MCF 10A (cell line): ENCODE measurements around the gene AXL. TPM values are rescaled to one million over a fixed set of nuclear protein-coding genes. Genes with fewer than 3 reads are reported as not detected.

Source experiments
- Bru-seq: library from RNA; stranded (reverse); fragments of 400-500 nt; gene quantifications from one replicate; lab custom pipeline; 2021; lab: Mats Ljungman, UMichigan
- BruChase-seq, 2 experiments: library from RNA; stranded (reverse); fragments of 400-500 nt; gene quantifications; one replicate each; lab custom pipeline; 2021; lab: Mats Ljungman, UMichigan
- BruUV-seq: library from RNA; stranded (reverse); fragments of 400-500 nt; replicated peaks from 2 replicates; lab custom pipeline; 2021; lab: Mats Ljungman, UMichigan
- CTCF ChIA-PET: fragments of 300-600 bp; sonication (Branson Sonifier 250); formaldehyde crosslinking; extraction: SDS; loops from one replicate; lab custom pipeline; 2021; ENCODE audit warnings: antibody characterized with exemption, inconsistent platforms; lab: Yijun Ruan, JAX
- POLR2A ChIA-PET: fragments of 300-600, 350-650 bp; sonication (Branson Sonifier 250); formaldehyde crosslinking; extraction: SDS; loops from one replicate; lab custom pipeline; 2020; ENCODE audit warnings: antibody characterized with exemption, inconsistent platforms; lab: Yijun Ruan, JAX
- DNase-seq: peaks from one replicate; pipeline ENCODE4 v3.0.0-alpha.2; 2018; ENCODE audit not compliant: unreplicated experiment
- H3K27ac Mint-ChIP-seq: one replicate; pipeline ENCODE4 v1.8.0; 2022; ENCODE audit warnings: mild to moderate bottlenecking, low read depth, mixed read lengths; ENCODE audit not compliant: unreplicated experiment
- H3K27me3 Mint-ChIP-seq: one replicate; pipeline ENCODE4 v1.8.0; 2022; ENCODE audit warnings: mixed read lengths; ENCODE audit not compliant: insufficient read depth, unreplicated experiment
- H3K36me3 Mint-ChIP-seq: one replicate; pipeline ENCODE4 v1.8.0; 2022; ENCODE audit warnings: mild to moderate bottlenecking, moderate library complexity, mixed read lengths; ENCODE audit not compliant: insufficient read depth, unreplicated experiment
- H3K4me1 Mint-ChIP-seq: one replicate; pipeline ENCODE4 v1.8.0; 2022; ENCODE audit warnings: mixed read lengths; ENCODE audit not compliant: insufficient read depth, unreplicated experiment
- H3K4me3 Mint-ChIP-seq: one replicate; pipeline ENCODE4 v1.8.0; 2022; ENCODE audit warnings: mild to moderate bottlenecking, moderate library complexity, mixed read lengths; ENCODE audit not compliant: unreplicated experiment
- H3K9me3 Mint-ChIP-seq: one replicate; pipeline ENCODE4 v1.8.0; 2022; ENCODE audit warnings: mixed read lengths; ENCODE audit not compliant: unreplicated experiment
- intact Hi-C: fragments of 100-400 bp; cut with micrococcal nuclease; formaldehyde crosslinking; loops from 2 replicates; pipeline ENCODE4 v1.14.1; 2022
- long read RNA-seq: library from polyadenylated mRNA; stranded (forward); transcript quantifications from one replicate; pipeline ENCODE4 v2.0.0, GENCODE V29; 2022
- total RNA-seq: library from RNA; stranded (reverse); gene quantifications from 2 replicates; pipeline ENCODE4 v1.2.3, GENCODE V29; 2022
- TF ChIP-seq, protein P1 (sequence below): fragments of 200-600 bp; IDR thresholded peaks from one replicate; pipeline ENCODE4 v1.8.0; 2022; ENCODE audit warnings: antibody characterized with exemption, mild to moderate bottlenecking; ENCODE audit not compliant: unreplicated experiment

Gene AXL
- total RNA-seq (136 and 165 TPM in 2 replicates), Bru-seq, nascent RNA (percentile 73 among the genes with signal in this experiment), BruChase-seq, experiment 1, labeled RNA remaining after a 6-hour chase (percentile 86 among the genes with signal in this experiment), BruChase-seq, experiment 2, labeled RNA remaining after a 2-hour chase (percentile 74 among the genes with signal in this experiment)
- long read RNA-seq, full-length matches to known transcripts: 208 of 291 reads
- long read RNA-seq, partial matches to known transcripts: 54 of 291 reads
- long read RNA-seq, other reads (novel, unspliced or antisense): 29 of 291 reads

- H3K27me3 Mint-ChIP-seq: no peaks in the 10 kb centered on the region
- H3K36me3 Mint-ChIP-seq: peaks cover 15% of the 10 kb centered on the region
- H3K4me3 Mint-ChIP-seq: peak within 1 kb of the TSS; percentile 78
- DNase-seq: peak; percentile 92
- H3K9me3 Mint-ChIP-seq: no peaks in the 10 kb centered on the region
- intact Hi-C loops: loop anchor here (2.0 kb wide), 1 partner anchor 44 kb away; no protein-coding TSS in a partner anchor
- ChIA-PET CTCF (interaction anchor here (0.6 to 3.9 kb wide), 6 partner anchors 10 to 129 kb away, joined by 3 to 30 read pairs (median 4); partner anchors contain the start of gene HNRNPUL1), POLR2A (interaction anchor here (0.6 to 14.1 kb wide), 28 partner anchors 10 to 1222 kb away, joined by 3 to 345 read pairs (median 3); partner anchors contain the start of genes ACTMAP, C19orf47, CCDC97 and COQ8B)
- peak within 1 kb of the TSS; percentile 96 for H3K27ac Mint-ChIP-seq
- TF ChIP-seq, protein P1, sequence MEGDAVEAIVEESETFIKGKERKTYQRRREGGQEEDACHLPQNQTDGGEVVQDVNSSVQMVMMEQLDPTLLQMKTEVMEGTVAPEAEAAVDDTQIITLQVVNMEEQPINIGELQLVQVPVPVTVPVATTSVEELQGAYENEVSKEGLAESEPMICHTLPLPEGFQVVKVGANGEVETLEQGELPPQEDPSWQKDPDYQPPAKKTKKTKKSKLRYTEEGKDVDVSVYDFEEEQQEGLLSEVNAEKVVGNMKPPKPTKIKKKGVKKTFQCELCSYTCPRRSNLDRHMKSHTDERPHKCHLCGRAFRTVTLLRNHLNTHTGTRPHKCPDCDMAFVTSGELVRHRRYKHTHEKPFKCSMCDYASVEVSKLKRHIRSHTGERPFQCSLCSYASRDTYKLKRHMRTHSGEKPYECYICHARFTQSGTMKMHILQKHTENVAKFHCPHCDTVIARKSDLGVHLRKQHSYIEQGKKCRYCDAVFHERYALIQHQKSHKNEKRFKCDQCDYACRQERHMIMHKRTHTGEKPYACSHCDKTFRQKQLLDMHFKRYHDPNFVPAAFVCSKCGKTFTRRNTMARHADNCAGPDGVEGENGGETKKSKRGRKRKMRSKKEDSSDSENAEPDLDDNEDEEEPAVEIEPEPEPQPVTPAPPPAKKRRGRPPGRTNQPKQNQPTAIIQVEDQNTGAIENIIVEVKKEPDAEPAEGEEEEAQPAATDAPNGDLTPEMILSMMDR: no peak
- peaks cover 48% of the 10 kb centered on the region for H3K4me1 Mint-ChIP-seq
- BruUV-seq: no TSS peak
Observed at GRCh38 chr19:41218615-41219507, at the start of gene AXL. AXL (plus strand) TSS chr19:41219223; CDS start chr19:41219393, 170 bp downstream.

DNA sequence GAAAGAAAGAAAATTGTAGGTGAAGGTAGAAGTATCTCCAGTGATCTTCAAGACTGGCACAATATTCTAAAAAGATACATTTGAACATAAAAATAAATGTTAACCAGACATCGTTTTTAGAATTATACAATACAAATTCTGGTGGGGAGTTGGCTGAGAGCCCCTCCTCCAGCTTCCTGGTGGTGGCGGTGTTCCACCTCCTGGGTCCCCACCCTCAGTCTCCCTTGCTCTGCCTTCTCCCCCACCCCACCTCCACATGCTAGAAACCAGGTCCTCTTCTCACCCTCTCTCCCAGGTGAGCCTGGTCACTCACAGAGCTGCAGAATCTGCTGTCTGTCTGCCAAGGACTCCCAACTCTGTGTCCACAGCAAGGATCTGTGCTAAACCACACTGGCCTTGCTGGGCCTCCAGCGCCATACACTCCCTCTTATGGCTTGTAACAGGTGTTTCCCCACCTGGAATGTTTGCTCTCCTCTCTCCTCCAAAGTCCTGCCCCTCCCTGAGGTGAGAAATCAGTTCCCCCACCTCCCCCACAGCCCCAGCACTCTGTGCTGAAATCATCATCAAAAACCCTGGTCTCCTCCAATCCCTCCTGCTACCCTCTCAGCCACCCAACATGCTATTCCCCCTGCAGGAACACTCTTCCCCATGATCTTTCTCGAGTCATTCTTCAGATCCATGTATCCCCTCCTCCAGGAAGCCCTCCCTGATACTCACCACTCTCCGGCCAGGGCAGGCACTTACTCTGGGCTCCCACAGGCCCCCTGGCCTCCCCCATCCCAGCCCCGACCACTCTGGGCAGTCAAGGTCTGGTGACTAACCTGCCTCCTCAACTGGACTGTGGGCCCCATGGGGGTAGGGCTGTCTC lies 46.5 kb upstream of the AXL start:
- POLR2A ChIA-PET: no interaction called here
- peaks cover 7% of the 10 kb centered on the region for H3K36me3 Mint-ChIP-seq

DNA sequence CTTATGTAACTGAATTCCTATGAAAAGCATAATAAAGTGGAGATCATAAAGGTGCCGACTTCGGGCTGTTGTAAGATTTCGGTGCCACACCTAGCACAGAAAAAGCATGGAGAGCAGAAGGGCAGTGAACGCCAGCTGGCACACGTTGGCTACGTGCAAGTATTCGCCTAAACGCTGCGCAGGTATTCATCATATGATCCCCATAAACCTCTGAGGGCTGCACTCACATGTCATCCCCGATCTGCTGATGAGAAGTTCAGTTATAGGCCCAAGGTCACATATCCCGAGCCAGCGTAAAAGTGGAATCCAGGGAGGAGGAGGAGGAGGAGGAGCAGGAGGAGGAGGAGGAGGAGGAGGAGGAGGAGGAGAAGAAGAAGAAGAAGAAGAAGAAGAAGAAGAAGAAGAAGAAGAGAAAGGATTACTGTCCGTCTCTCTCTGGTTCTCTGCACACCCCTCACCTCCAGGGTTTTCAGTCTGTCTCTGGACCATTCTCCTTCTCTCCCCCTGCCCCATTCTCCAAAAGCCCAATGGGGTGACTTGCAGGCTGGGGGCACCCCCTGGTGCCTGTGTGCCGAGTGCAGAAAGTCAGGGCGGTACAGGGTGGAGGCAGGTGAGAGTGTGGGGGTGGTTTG lies 44.6 kb upstream of the AXL start:
- intact Hi-C loops: no loop called here
- Mint-ChIP-seq H3K9me3 (no peaks in the 10 kb centered on the region), H3K36me3 (peaks cover 7% of the 10 kb centered on the region), H3K4me1 (peaks cover 11% of the 10 kb centered on the region), H3K27me3 (no peaks in the 10 kb centered on the region), H3K4me3 (no peak overlapping the region), H3K27ac (no peak overlapping the region)
- no peak for DNase-seq
- ChIA-PET POLR2A (no interaction called here), CTCF (no interaction called here)
- no TSS peak for BruUV-seq
- TF ChIP-seq, protein P1: no peak

More for the DNA sequence above, 46.5 kb upstream of the AXL start:
- no peak for DNase-seq
- no peak overlapping the region for H3K27ac Mint-ChIP-seq
- TF ChIP-seq, protein P1: no peak
- CTCF ChIA-PET: interaction anchor here (0.5 to 0.6 kb wide), 3 partner anchors 51 to 305 kb away, joined by 3 to 5 read pairs (median 3); no protein-coding TSS in a partner anchor
- intact Hi-C loops: no loop called here
- H3K9me3 Mint-ChIP-seq: no peaks in the 10 kb centered on the region
- no peak overlapping the region for H3K4me3 Mint-ChIP-seq
- BruUV-seq: no TSS peak
- H3K4me1 Mint-ChIP-seq: peaks cover 11% of the 10 kb centered on the region
- H3K27me3 Mint-ChIP-seq: no peaks in the 10 kb centered on the region
